Measurements from ENCODE around the gene SLC4A3.
"Not testable (repeated sequence)": the region's sequence is repeated elsewhere in the genome, so short reads cannot be mapped to it uniquely, and the experiment has no call there.

Gene SLC4A3

GRCh38 chr2:219651656-219652055 is 24.2 kb downstream of the SLC4A3 start:
- DNase-seq, result not testable (repeated sequence)

GRCh38 chr2:219656526-219656925 is 29.1 kb downstream of the SLC4A3 start:
- no peak for DNase-seq

GRCh38 chr2:219658196-219658846 is 30.9 kb downstream of the SLC4A3 start:
- no peak for DNase-seq

- DNase-seq, result no peak
Observed at GRCh38 chr2:219658874-219659273, 31.4 kb downstream of the SLC4A3 start.

- no peak for DNase-seq
Observed at GRCh38 chr2:219661197-219661954, 33.9 kb downstream of the SLC4A3 start.

- DNase-seq, result no peak
Observed at GRCh38 chr2:219661955-219662395, 34.5 kb downstream of the SLC4A3 start.

GRCh38 chr2:219662566-219662965 is 35.1 kb downstream of the SLC4A3 start:
- DNase-seq, result no peak

GRCh38 chr2:219663116-219663762 is 35.8 kb downstream of the SLC4A3 start:
- no peak for DNase-seq

- DNase-seq, result no peak
Observed at GRCh38 chr2:219664041-219664440, 36.6 kb downstream of the SLC4A3 start.

GRCh38 chr2:219664944-219665343 is 37.5 kb downstream of the SLC4A3 start:
- no peak for DNase-seq

- DNase-seq, result no peak
Observed at GRCh38 chr2:219665926-219666325, 38.5 kb downstream of the SLC4A3 start.

GRCh38 chr2:219668316-219668715 is 40.9 kb downstream of the SLC4A3 start:
- no peak for DNase-seq

GRCh38 chr2:219670386-219670785 is 43.0 kb downstream of the SLC4A3 start:
- no peak for DNase-seq

GRCh38 chr2:219671279-219671678 is 43.8 kb downstream of the SLC4A3 start:
- no peak for DNase-seq

GRCh38 chr2:219672406-219672805 is 45.0 kb downstream of the SLC4A3 start:
- DNase-seq, result no peak

- DNase-seq, result no peak
Observed at GRCh38 chr2:219675221-219675620, 47.8 kb downstream of the SLC4A3 start.

GRCh38 chr2:219676586-219676985 is 49.2 kb downstream of the SLC4A3 start:
- DNase-seq, result no peak

- DNase-seq, result no peak
Observed at GRCh38 chr2:219679041-219679440, 51.6 kb downstream of the SLC4A3 start.

- DNase-seq, result no peak
Observed at GRCh38 chr2:219679571-219679970, 52.1 kb downstream of the SLC4A3 start.

- no peak for DNase-seq
Observed at GRCh38 chr2:219680958-219681693, 53.7 kb downstream of the SLC4A3 start.

GRCh38 chr2:219681694-219682300 is 54.4 kb downstream of the SLC4A3 start:
- DNase-seq, result no peak

- DNase-seq, result not testable (repeated sequence)
Observed at GRCh38 chr2:219683474-219683873, 56.0 kb downstream of the SLC4A3 start.

Measured in CD4-positive, alpha-beta T cell treated with Interleukin-4 for 4 hours (primary cell).